Liver (tissue), 3 donors: ENCODE results near the gene APBA2.

Experiments used
- ATF3 ChIP-seq: IDR thresholded peaks from 2 replicates; pipeline ENCODE4 v1.6.1; 2016; ENCODE audit warnings: antibody characterized with exemption
- EGR1 ChIP-seq, 2 donors: IDR thresholded peaks; 2 replicates each; pipeline ENCODE4 v1.6.1; 2016 to 2018; ENCODE audit warnings: antibody characterized with exemption in 2 of 2, low read depth in 2 of 2
- GABPA ChIP-seq, 2 donors: IDR thresholded peaks in 1 of 2; conservative IDR thresholded peaks in 1 of 2; 2 replicates each; pipeline ENCODE4 v1.6.1; 2016; ENCODE audit warnings: antibody characterized with exemption in 2 of 2, mild to moderate bottlenecking in 1 of 2, moderate library complexity in 1 of 2
- JUND ChIP-seq, 2 donors: IDR thresholded peaks; 2 replicates each; pipeline ENCODE4 v1.6.1; 2016; ENCODE audit warnings: antibody characterized with exemption in 2 of 2
- NR2F2 ChIP-seq: IDR thresholded peaks from 2 replicates; pipeline ENCODE4 v1.6.1; 2016; ENCODE audit warnings: antibody characterized with exemption
- RAD21 ChIP-seq, 2 donors: IDR thresholded peaks; 2 replicates each; pipeline ENCODE4 v1.6.1; 2016; ENCODE audit warnings: antibody characterized with exemption in 2 of 2, mild to moderate bottlenecking in 2 of 2
- SP1 ChIP-seq: IDR thresholded peaks from 2 replicates; pipeline ENCODE4 v1.6.1; 2018; ENCODE audit warnings: antibody characterized with exemption, mild to moderate bottlenecking
- TAF1 ChIP-seq: conservative IDR thresholded peaks from 2 replicates; pipeline ENCODE4 v1.6.1; 2016; ENCODE audit warnings: antibody characterized with exemption, mild to moderate bottlenecking
- YY1 ChIP-seq: IDR thresholded peaks from 2 replicates; pipeline ENCODE4 v1.6.1; 2016; ENCODE audit warnings: antibody characterized with exemption, mild to moderate bottlenecking
- ZBTB33 ChIP-seq: IDR thresholded peaks from 2 replicates; pipeline ENCODE4 v1.6.1; 2016; ENCODE audit warnings: antibody characterized with exemption
- TF ChIP-seq, protein P1 (sequence below): fragments of 150-350 bp; IDR thresholded peaks from 2 replicates; pipeline ENCODE4 v1.5.1; 2017; ENCODE audit warnings: improper control_type of control experiment, low read depth, low read length; ENCODE audit not compliant: missing input control
- TF ChIP-seq, protein P2 (sequence below): IDR thresholded peaks from 2 replicates; pipeline ENCODE4 v1.6.1; 2016; ENCODE audit warnings: antibody characterized with exemption
- TF ChIP-seq, protein P3 (sequence below): IDR thresholded peaks from 2 replicates; pipeline ENCODE4 v1.6.1; 2016; ENCODE audit warnings: antibody characterized with exemption, mild to moderate bottlenecking
- donor health status: healthy.
- donor health status: healthy.

- TF ChIP-seq, protein P1, sequence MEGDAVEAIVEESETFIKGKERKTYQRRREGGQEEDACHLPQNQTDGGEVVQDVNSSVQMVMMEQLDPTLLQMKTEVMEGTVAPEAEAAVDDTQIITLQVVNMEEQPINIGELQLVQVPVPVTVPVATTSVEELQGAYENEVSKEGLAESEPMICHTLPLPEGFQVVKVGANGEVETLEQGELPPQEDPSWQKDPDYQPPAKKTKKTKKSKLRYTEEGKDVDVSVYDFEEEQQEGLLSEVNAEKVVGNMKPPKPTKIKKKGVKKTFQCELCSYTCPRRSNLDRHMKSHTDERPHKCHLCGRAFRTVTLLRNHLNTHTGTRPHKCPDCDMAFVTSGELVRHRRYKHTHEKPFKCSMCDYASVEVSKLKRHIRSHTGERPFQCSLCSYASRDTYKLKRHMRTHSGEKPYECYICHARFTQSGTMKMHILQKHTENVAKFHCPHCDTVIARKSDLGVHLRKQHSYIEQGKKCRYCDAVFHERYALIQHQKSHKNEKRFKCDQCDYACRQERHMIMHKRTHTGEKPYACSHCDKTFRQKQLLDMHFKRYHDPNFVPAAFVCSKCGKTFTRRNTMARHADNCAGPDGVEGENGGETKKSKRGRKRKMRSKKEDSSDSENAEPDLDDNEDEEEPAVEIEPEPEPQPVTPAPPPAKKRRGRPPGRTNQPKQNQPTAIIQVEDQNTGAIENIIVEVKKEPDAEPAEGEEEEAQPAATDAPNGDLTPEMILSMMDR, result no peak
- TF ChIP-seq JUND (IDR thresholded peaks at IDR 0.05) (no peak), YY1 (no peak), TAF1 (no peak), RAD21 (IDR thresholded peaks at IDR 0.05) (no peak), GABPA (IDR thresholded peaks at IDR 0.05 in 1 of 2, conservative IDR thresholded peaks at IDR 0.05 in 1 of 2) (no peak), SP1 (no peak), ATF3 (no peak), ZBTB33 (no peak), EGR1 (IDR thresholded peaks at IDR 0.05; ENCODE audit: low read depth in 2 of 2) (no peak), NR2F2 (no peak)
- TF ChIP-seq, protein P2, sequence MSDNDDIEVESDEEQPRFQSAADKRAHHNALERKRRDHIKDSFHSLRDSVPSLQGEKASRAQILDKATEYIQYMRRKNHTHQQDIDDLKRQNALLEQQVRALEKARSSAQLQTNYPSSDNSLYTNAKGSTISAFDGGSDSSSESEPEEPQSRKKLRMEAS, result no peak
- TF ChIP-seq, protein P3, sequence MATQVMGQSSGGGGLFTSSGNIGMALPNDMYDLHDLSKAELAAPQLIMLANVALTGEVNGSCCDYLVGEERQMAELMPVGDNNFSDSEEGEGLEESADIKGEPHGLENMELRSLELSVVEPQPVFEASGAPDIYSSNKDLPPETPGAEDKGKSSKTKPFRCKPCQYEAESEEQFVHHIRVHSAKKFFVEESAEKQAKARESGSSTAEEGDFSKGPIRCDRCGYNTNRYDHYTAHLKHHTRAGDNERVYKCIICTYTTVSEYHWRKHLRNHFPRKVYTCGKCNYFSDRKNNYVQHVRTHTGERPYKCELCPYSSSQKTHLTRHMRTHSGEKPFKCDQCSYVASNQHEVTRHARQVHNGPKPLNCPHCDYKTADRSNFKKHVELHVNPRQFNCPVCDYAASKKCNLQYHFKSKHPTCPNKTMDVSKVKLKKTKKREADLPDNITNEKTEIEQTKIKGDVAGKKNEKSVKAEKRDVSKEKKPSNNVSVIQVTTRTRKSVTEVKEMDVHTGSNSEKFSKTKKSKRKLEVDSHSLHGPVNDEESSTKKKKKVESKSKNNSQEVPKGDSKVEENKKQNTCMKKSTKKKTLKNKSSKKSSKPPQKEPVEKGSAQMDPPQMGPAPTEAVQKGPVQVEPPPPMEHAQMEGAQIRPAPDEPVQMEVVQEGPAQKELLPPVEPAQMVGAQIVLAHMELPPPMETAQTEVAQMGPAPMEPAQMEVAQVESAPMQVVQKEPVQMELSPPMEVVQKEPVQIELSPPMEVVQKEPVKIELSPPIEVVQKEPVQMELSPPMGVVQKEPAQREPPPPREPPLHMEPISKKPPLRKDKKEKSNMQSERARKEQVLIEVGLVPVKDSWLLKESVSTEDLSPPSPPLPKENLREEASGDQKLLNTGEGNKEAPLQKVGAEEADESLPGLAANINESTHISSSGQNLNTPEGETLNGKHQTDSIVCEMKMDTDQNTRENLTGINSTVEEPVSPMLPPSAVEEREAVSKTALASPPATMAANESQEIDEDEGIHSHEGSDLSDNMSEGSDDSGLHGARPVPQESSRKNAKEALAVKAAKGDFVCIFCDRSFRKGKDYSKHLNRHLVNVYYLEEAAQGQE, result no peak
Measured at GRCh38 chr15:29087521-29088285, 201.9 kb downstream of the APBA2 start.
